Endometrial microvascular endothelial cells (primary cell): ENCODE data around the gene ZNF428. TPM values are rescaled to one million over a fixed set of nuclear protein-coding genes. Genes with fewer than 3 reads are reported as not detected.
"Not testable (repeated sequence)": the region's sequence is repeated elsewhere in the genome, so short reads cannot be mapped to it uniquely, and the experiment has no call there.

Source experiments
- in situ Hi-C: cut with HindIII; loops from 2 replicates; pipeline ENCODE4 v1.10.0; 2017; ENCODE audit warnings: low sequenced_read_pairs, low pct_unique_long_range_greater_than_20kb; ENCODE audit errors: inconsistent ontology term
- total RNA-seq: library from RNA; depleted of rRNA; stranded (reverse); fragments of >200 nt; gene quantifications from one replicate; pipeline ENCODE4 v1.2.3, GENCODE V29; 2015; ENCODE audit errors: inconsistent ontology term

ZNF428 gene
- total RNA-seq, 1 donor from 2014 or later = 62.4 TPM

DNA sequence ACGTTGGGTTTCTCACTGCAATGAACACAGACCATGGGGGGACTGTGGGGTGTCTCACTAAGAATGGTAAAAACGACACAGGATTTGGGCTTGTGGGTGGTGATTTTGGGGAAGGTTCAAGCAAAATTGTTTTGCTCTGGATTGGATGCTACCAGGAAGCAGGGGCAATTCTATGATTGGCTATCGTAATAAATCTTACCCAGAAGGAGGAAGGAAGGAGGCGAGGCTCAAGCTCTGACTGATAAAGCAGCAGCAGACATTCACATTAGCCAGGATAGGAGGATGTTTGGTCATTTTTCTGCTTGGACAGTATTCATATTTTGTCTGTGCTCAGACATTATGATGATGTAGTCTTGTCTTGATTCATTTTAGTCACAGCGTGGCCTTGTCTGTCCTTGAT is 21.6 kb downstream of the ZNF428 start:
- in situ Hi-C loops = no loop called here

GRCh38 chr19:43596842-43597461 is 22.5 kb downstream of the ZNF428 start:
- in situ Hi-C loops = no loop called here

- in situ Hi-C loops = no loop called here
Observed at GRCh38 chr19:43595999-43596841, 23.2 kb downstream of the ZNF428 start, which contains the start of the genes IRGQ and ZNF576. IRGQ (minus strand) TSS chr19:43596134; CDS start chr19:43595338, 796 bp downstream. ZNF576 (plus strand) TSS chr19:43596595; CDS start chr19:43597109, 514 bp downstream.

- in situ Hi-C loops = no loop called here
Observed at GRCh38 chr19:43595605-43595998, 23.8 kb downstream of the ZNF428 start.

DNA sequence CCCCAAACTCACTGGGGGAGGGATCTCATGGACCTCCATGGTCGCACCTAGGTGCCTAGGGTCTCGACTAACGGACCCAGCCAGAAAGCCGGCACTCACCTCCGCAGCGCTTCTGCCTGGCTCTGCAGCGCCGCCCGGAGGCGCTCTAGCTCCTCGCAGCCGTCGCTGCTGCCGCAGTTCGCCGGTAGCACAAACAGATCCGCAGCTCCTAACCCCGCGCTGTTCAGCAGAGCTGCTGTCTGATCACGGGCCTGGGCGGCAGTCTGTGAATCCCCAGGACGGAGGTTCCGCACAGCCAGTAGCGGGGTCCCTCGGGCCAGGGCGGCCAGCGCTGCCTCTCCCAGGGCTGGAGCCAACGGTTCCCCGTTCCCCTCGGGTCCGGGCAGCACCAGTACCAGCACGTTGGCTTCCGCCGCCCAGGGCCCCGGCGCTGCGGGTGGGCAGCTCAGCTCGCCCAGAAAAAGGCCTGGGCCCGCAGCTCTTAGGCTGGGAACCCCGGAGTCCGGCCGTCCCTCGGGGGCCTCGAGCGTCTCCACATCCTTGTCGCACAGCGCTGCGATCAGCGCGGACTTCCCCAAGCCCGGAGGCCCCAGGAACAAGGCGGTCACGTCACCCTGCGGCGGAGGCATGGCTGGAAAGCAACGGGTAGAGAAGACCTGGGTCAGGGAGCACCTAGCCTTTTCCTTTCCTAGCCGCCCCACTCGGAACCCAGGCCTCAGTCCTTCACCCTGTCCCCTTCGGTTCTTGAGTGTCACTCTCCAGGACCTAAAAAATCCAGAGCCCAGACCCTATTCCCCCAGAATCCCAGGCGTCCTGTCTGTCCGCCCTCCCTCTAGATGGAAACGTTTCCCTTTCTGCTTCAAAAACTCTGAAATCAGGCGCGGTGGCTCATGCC is 24.5 kb downstream of the ZNF428 start:
- in situ Hi-C loops = no loop called here

GRCh38 chr19:43594081-43594697 is 25.2 kb downstream of the ZNF428 start:
- in situ Hi-C loops = no loop called here

GRCh38 chr19:43592800-43593350 is 26.6 kb downstream of the ZNF428 start:
- in situ Hi-C loops = no loop called here

DNA sequence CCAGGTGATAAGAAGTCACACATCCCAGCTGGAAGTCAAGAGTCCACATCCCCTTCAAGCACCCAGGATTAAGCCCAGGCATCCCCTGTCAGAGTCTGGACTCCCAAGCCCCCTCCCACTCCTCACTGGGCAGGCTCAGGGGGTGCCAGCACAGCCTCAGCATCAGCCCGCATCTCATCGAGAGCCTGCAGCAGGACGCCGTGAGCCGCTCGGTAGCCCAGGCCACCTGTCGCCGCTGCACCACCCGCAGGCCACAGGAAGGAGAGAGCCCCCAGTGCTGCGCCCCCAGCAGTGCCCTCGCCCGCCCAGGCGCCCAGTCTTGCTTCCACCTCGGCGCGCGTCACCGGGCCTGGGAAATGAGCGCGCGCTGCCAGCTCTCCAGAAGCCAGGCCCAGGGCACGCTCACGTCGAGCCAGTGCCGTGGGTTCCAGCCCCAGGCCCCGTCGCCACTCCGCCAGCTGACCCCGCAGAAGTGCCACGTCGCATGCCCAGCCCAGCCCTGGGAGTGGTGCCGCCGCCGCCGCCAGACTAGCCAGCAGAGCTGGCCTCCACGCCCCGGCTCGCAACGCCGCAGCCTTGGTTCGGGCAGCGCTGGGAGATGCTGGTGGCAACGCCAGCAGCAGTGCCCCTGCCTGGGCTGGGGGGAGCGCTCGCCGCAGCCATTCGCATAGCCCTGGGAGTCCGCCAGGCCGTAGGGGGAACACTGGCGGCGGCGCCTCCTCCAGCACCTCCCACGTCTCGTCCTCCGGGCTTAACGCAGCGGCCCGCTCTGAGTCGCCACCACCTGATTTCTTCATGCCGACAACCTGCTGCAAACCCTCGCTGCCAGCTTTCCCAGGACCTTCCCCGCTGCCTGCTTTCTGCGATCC is 27.3 kb downstream of the ZNF428 start:
- in situ Hi-C loops = no loop called here

GRCh38 chr19:43589678-43590077 is 29.8 kb downstream of the ZNF428 start:
- in situ Hi-C loops = no loop called here

GRCh38 chr19:43589277-43589676 is 30.2 kb downstream of the ZNF428 start:
- in situ Hi-C loops = no loop called here

GRCh38 chr19:43587029-43587428 is 32.4 kb downstream of the ZNF428 start:
- in situ Hi-C loops = not testable (repeated sequence)

- in situ Hi-C loops = no loop called here
Observed at GRCh38 chr19:43586346-43586745, 33.1 kb downstream of the ZNF428 start.

- in situ Hi-C loops = no loop called here
Observed at GRCh38 chr19:43584484-43584883, 34.9 kb downstream of the ZNF428 start.

DNA sequence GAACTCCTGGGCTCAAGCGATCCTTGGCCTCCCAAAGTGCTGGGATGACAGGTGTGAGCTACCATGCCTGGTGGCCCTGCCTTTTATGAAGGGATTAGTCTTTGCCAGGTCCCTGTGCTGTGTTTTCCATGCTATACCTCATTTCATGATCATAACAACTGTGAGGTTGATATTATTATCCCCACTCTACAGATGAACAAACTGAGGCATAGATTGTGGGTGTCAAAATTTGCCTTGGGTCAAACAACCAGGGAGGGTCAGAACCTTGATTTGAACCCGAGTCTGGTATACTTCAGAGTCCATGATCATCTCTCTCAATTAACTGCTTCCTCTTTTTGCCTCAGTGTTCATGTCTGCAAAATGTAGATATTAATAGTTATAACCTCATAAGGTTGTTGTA is 36.9 kb downstream of the ZNF428 start:
- in situ Hi-C loops = no loop called here

GRCh38 chr19:43581467-43581866 is 38.0 kb downstream of the ZNF428 start:
- in situ Hi-C loops = no loop called here

DNA sequence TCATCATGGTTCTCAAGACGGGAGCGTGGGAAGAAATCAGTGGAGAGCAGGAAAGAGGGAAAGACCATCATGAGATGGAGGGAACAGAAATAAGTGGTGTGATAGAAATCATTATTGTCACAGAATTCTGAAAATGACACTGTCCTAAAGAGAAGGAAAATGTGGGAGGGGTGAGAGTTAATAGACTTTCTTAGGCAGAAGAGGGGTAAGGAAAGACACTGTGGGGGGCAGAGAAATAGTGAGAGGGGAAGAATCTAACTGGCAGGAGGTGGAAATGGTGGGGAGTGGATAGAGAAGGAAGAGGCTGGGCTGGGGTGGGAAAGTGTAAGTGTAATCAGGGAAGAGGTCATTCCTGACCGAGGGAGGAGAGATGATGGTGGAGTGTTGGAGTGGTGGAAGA is 40.6 kb downstream of the ZNF428 start:
- in situ Hi-C loops = no loop called here

GRCh38 chr19:43575955-43576878 is 43.2 kb downstream of the ZNF428 start:
- in situ Hi-C loops = no loop called here
